Parathyroid adenoma (tissue), 2 donors: ENCODE data around the gene NOS1AP.
A peak's percentile ranks its signal among the peaks of the same experiment; 100 is the strongest.

Experiments used
- H2AFZ ChIP-seq: fragments of 300-600 bp; sonication (generic); one replicate; pipeline ENCODE4 v1.7.0; 2017; ENCODE audit warnings: antibody characterized with exemption, mild to moderate bottlenecking
- H3K27ac ChIP-seq: fragments of 300-600 bp; sonication (generic); one replicate; pipeline ENCODE4 v1.7.0; 2017
- H3K27me3 ChIP-seq: fragments of 300-600 bp; sonication (generic); one replicate; pipeline ENCODE4 v1.7.0; 2017; ENCODE audit warnings: low read length; ENCODE audit not compliant: control insufficient read depth, insufficient read depth
- H3K36me3 ChIP-seq: fragments of 300-600 bp; sonication (generic); one replicate; pipeline ENCODE4 v1.7.0; 2017; ENCODE audit warnings: low read length; ENCODE audit not compliant: control insufficient read depth, insufficient read depth
- H3K4me1 ChIP-seq: fragments of 300-600 bp; sonication (generic); one replicate; pipeline ENCODE4 v1.7.0; 2017; ENCODE audit warnings: control low read depth
- H3K4me2 ChIP-seq: fragments of 300-600 bp; sonication (generic); one replicate; pipeline ENCODE4 v1.7.0; 2017; ENCODE audit warnings: low read length
- H3K4me3 ChIP-seq: fragments of 300-600 bp; sonication (generic); one replicate; pipeline ENCODE4 v1.7.0; 2017; ENCODE audit warnings: low read depth, low read length
- H3K79me2 ChIP-seq: fragments of 300-600 bp; sonication (generic); one replicate; pipeline ENCODE4 v1.7.0; 2017; ENCODE audit warnings: control low read depth
- H3K9ac ChIP-seq: fragments of 300-600 bp; sonication (generic); one replicate; pipeline ENCODE4 v1.7.0; 2017; ENCODE audit warnings: mild to moderate bottlenecking
- H3K9me3 ChIP-seq: fragments of 300-600 bp; sonication (generic); one replicate; pipeline ENCODE4 v1.7.0; 2017; ENCODE audit warnings: low read length; ENCODE audit not compliant: control insufficient read depth
- CTCF ChIP-seq: fragments of 300-600 bp; sonication (generic); IDR thresholded peaks from one replicate; pipeline ENCODE4 v1.7.0; 2017; ENCODE audit warnings: antibody characterized with exemption, mild to moderate bottlenecking
- donor health status: primary hyperparathyroidism.

NOS1AP gene

GRCh38 chr1:162023547-162024501 is 45.7 kb upstream of the NOS1AP start, which contains the start of gene OLFML2B:
Gene OLFML2B (minus strand): TSS chr1:162023869. CDS start chr1:162023430, 439 bp downstream.
- Histone ChIP-seq H3K9me3 (no peaks in the 10 kb centered on the region), H3K79me2 (no peaks in the 10 kb centered on the region), H3K27ac (no peak within 1 kb of the TSS), H3K4me3 (peak within 1 kb of the TSS; percentile 46), H3K27me3 (no peaks in the 10 kb centered on the region), H2AFZ (peak within 1 kb of the TSS; percentile 70), H3K4me2 (peak within 1 kb of the TSS; percentile 74), H3K9ac (no peak within 1 kb of the TSS), H3K4me1 (no peaks in the 10 kb centered on the region), H3K36me3 (no peaks in the 10 kb centered on the region)
- no peak for TF ChIP-seq CTCF

- no peak overlapping the region for H3K4me3 ChIP-seq
- no peaks in the 10 kb centered on the region for H3K9me3 ChIP-seq
- no peak for TF ChIP-seq CTCF
- H3K79me2 ChIP-seq, result no peaks in the 10 kb centered on the region
- H3K4me1 ChIP-seq, result no peaks in the 10 kb centered on the region
- no peak overlapping the region for H3K27ac ChIP-seq
- H3K9ac ChIP-seq, result no peak overlapping the region
- H2AFZ ChIP-seq, result no peak overlapping the region
- H3K36me3 ChIP-seq, result no peaks in the 10 kb centered on the region
- H3K4me2 ChIP-seq, result no peak overlapping the region
- H3K27me3 ChIP-seq, result no peaks in the 10 kb centered on the region
These were observed 44.0 kb upstream of the NOS1AP start for GRCh38 chr1:162025541-162025940.

- Histone ChIP-seq H3K27me3 (no peaks in the 10 kb centered on the region), H3K4me2 (no peak overlapping the region), H3K4me3 (no peak overlapping the region), H3K9ac (no peak overlapping the region), H3K4me1 (no peaks in the 10 kb centered on the region), H3K27ac (no peak overlapping the region), H3K36me3 (no peaks in the 10 kb centered on the region), H3K79me2 (no peaks in the 10 kb centered on the region), H2AFZ (no peak overlapping the region), H3K9me3 (no peaks in the 10 kb centered on the region)
- no peak for TF ChIP-seq CTCF
These were observed 42.6 kb upstream of the NOS1AP start for GRCh38 chr1:162026881-162027280.

- TF ChIP-seq CTCF, result no peak
- H3K4me2 ChIP-seq, result no peak overlapping the region
- no peaks in the 10 kb centered on the region for H3K79me2 ChIP-seq
- no peaks in the 10 kb centered on the region for H3K9me3 ChIP-seq
- no peak overlapping the region for H3K4me3 ChIP-seq
- no peaks in the 10 kb centered on the region for H3K4me1 ChIP-seq
- no peaks in the 10 kb centered on the region for H3K27me3 ChIP-seq
- H3K27ac ChIP-seq, result no peak overlapping the region
- no peaks in the 10 kb centered on the region for H3K36me3 ChIP-seq
- no peak overlapping the region for H3K9ac ChIP-seq
- no peak overlapping the region for H2AFZ ChIP-seq
These were observed 40.8 kb upstream of the NOS1AP start for GRCh38 chr1:162028726-162029125.

- H3K36me3 ChIP-seq, result no peaks in the 10 kb centered on the region
- no peaks in the 10 kb centered on the region for H3K79me2 ChIP-seq
- no peaks in the 10 kb centered on the region for H3K27me3 ChIP-seq
- no peak overlapping the region for H3K9ac ChIP-seq
- H2AFZ ChIP-seq, result no peak overlapping the region
- H3K4me3 ChIP-seq, result no peak overlapping the region
- H3K9me3 ChIP-seq, result no peaks in the 10 kb centered on the region
- no peak overlapping the region for H3K27ac ChIP-seq
- H3K4me2 ChIP-seq, result no peak overlapping the region
- no peaks in the 10 kb centered on the region for H3K4me1 ChIP-seq
- no peak for TF ChIP-seq CTCF
These were observed 40.3 kb upstream of the NOS1AP start for GRCh38 chr1:162029157-162029556.
